Activated T-helper 1 cell treated with anti-CD3 and anti-CD28 coated beads, Interleukin-12 subunit alpha, Interleukin-12 subunit beta, Interleukin-2, Interleukin-4 antibody, amounts not matched to agents 30 ng/mL and 10 ng/mL and 1 ng/mL, durations not matched to agents 14 hours and 24 hours and 36 hours (primary cell): ENCODE results near the gene KLLN. TPM values are rescaled to one million over a fixed set of nuclear protein-coding genes. Genes with fewer than 3 reads are reported as not detected.

ENCODE experiments used
- DNase-seq: peaks from one replicate; pipeline ENCODE4 v3.0.0; 2021; ENCODE audit warnings: low spot score
- H3K27ac Mint-ChIP-seq: one replicate; pipeline ENCODE4 v1.8.0; 2021; ENCODE audit warnings: mild to moderate bottlenecking, mixed read lengths
- H3K27me3 Mint-ChIP-seq: one replicate; pipeline ENCODE4 v1.8.0; 2022; ENCODE audit warnings: mild to moderate bottlenecking, moderate library complexity, mixed read lengths; ENCODE audit not compliant: insufficient read depth
- H3K36me3 Mint-ChIP-seq: one replicate; pipeline ENCODE4 v1.8.0; 2021; ENCODE audit warnings: low read depth, mixed read lengths
- H3K4me1 Mint-ChIP-seq: one replicate; pipeline ENCODE4 v1.8.0; 2021; ENCODE audit warnings: low read depth, mixed read lengths
- H3K4me3 Mint-ChIP-seq: one replicate; pipeline ENCODE4 v1.8.0; 2021; ENCODE audit warnings: mild to moderate bottlenecking, moderate library complexity, mixed read lengths
- H3K9me3 Mint-ChIP-seq: one replicate; pipeline ENCODE4 v1.8.0; 2021; ENCODE audit warnings: mixed read lengths
- intact Hi-C: fragments of 100-400 bp; cut with micrococcal nuclease; formaldehyde crosslinking; loops from one replicate; pipeline ENCODE4 v1.15.1; 2024
- total RNA-seq: library from RNA; stranded (reverse); gene quantifications from 2 replicates; pipeline ENCODE4 v1.2.3, GENCODE V29; 2022

Gene KLLN
- total RNA-seq, 1 donor from 2014 or later: 0.78 TPM

DNA sequence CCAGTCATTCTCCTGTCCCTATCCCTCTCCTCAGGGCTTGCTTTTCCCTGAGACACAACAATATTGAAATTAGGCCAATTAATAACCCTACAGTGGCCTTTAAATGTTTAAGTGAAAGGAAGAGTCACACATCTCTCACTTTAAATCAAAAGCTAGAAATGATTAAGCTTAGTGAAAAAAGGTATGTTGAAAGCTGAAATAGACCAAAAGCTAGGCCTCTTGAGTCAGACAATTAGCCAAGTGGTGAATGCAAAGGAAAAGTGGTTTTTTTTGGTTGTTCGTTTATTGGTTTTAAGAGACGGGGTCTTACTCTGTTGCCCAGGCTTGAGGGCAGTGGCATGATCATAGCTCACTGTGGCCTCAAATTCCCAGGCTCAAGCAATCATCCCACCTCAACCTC is 35.7 kb downstream of the KLLN start:
- Mint-ChIP-seq H3K27ac (no peak overlapping the region), H3K36me3 (no peaks in the 10 kb centered on the region), H3K9me3 (no peaks in the 10 kb centered on the region), H3K4me3 (no peak overlapping the region), H3K27me3 (no peaks in the 10 kb centered on the region), H3K4me1 (peaks cover 18% of the 10 kb centered on the region)
- no peak for DNase-seq
- intact Hi-C loops: no loop called here

DNA sequence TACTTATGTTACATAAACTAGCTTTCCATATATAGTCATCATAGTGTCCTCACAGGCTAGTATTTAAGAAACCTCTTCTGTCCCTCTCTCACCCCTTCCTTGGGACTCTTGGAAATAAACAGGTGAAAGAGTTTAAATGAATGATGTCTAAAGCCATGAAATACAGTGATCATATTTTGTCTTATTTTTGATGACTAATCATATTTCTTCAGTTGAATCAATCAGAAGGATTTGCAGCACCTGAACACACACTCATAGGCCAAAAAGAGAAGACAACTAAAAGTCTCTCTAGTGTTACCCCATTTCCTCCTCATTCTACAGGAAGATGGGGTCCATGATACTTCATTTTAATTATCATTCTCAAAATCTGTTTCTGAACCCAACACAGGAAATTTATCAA is 36.7 kb downstream of the KLLN start:
- intact Hi-C loops: no loop called here
- Mint-ChIP-seq H3K4me3 (no peak overlapping the region), H3K9me3 (no peaks in the 10 kb centered on the region), H3K27me3 (peaks cover 4% of the 10 kb centered on the region), H3K27ac (no peak overlapping the region), H3K36me3 (no peaks in the 10 kb centered on the region), H3K4me1 (peaks cover 18% of the 10 kb centered on the region)
- no peak for DNase-seq

DNA sequence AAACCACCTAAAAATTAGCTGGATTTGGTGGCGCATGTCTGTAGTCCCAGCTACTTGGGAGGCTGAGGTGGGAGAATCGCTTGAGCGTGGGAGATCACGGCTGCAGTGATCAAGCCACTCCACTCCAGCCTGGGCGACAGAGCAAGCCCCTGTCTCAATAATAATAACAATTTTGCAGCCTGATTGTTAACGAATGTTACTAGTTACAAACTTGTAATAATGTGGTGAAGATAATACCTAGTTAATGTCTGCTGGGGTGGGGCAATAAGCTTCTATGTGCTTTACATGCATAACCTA is 44.1 kb downstream of the KLLN start:
- intact Hi-C loops: no loop called here
- DNase-seq: no peak
- Mint-ChIP-seq H3K4me3 (peak overlapping the region; percentile 43), H3K27me3 (peaks cover 4% of the 10 kb centered on the region), H3K27ac (no peak overlapping the region), H3K36me3 (peaks cover 10% of the 10 kb centered on the region), H3K9me3 (no peaks in the 10 kb centered on the region), H3K4me1 (peaks cover 39% of the 10 kb centered on the region)

DNA sequence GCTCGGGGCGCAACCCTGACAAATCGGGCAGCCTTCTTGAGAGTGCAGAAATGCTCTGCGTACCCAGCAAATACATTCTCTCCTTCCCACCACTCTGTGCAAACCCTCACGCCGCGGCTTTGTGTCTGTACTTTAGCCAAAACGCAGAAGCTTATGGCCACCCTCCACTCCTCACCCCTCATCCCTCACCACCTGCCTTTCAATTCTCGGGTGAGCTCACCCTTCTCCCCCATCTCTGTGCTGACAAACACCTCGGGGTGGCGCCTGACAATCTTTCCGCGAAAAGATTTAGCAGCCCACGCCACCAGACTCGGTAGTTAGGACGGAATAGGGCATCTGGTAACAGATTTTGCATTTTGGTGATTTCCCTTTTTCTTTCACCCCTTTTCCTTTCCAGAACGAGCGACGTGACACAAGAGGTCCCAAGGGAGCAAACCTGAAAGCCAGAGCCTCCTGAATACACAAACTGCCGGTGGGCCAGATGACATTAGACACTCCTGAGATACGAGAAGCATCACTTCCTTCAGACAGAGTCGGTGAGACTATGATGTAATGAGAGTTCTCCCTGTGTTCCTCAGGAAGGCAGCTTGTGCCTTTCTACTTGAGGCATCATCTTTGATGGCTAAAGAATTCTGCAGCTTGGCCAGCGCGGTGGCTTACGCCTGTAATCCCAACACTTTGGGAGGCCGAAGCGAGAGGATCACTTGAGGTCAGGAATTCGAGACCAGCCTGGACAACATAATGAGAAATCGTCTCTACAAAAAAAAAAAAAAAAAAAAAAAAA is 44.6 kb downstream of the KLLN start:
- Mint-ChIP-seq H3K9me3 (no peaks in the 10 kb centered on the region), H3K36me3 (peaks cover 10% of the 10 kb centered on the region), H3K27ac (peak overlapping the region; percentile 98), H3K4me1 (peaks cover 40% of the 10 kb centered on the region), H3K27me3 (peaks cover 4% of the 10 kb centered on the region), H3K4me3 (peak overlapping the region; percentile 93)
- intact Hi-C loops: loop anchor here (1.0 kb wide), 3 partner anchors 44 to 735 kb away; partner anchors contain the start of gene MINPP1
- DNase-seq: peak; percentile 50

DNA sequence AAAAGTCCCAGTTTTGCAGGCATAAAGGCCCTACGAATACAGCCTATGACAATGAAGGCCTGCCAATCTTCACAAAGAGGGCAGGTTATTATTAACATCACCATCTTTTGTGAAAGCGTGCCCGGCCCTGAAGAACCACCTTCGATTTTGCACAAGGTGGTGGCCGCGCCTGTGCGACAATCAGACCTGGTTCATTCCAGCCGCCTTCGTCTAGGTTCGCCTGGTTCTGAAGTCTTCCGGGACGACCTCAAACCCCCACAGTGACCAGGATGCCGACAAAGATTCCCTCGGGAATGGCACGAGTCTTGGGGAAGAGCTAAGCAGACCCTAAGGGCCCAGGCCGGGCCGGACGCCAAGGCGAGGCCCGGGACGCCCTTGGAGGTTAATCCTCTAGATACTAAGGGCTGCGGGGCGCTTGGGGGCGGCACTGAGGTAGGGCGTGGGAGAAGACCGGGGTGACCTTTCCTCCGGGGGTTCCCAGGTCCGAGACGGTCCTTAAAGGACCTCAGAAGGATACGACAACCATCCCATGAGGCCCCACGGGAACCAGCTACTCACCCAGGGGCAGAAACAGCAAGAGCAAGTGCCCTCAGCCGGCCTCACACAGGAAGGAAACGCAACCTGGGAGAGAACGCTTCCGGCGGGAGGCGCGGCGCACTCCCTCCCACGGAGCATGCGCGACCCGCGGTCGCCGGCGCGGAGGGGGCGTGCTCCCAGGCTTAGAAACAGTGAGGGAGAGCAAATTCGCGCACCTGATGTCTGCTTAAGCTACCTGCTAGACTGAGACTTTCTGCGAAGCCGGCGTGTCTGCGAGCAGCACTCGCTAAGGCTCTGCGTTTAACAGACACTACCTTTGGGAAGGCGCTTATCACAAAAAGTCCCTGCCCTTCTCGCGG is 45.5 kb downstream of the KLLN start, which contains the start of gene ATAD1:
TSS of gene ATAD1 (minus strand) at position 618 of the 896 bp plus-strand sequence. CDS start 3,627 bp downstream, outside the sequence.
- peak; percentile 88 for DNase-seq
- H3K36me3 Mint-ChIP-seq: peaks cover 10% of the 10 kb centered on the region
- peak within 1 kb of the TSS; percentile 98 for H3K27ac Mint-ChIP-seq
- peak within 1 kb of the TSS; percentile 93 for H3K4me3 Mint-ChIP-seq
- H3K9me3 Mint-ChIP-seq: no peaks in the 10 kb centered on the region
- H3K4me1 Mint-ChIP-seq: peaks cover 40% of the 10 kb centered on the region
- H3K27me3 Mint-ChIP-seq: peaks cover 4% of the 10 kb centered on the region
- intact Hi-C loops: loop anchor here (1.0 kb wide), 3 partner anchors 44 to 735 kb away; partner anchors contain the start of gene MINPP1

DNA sequence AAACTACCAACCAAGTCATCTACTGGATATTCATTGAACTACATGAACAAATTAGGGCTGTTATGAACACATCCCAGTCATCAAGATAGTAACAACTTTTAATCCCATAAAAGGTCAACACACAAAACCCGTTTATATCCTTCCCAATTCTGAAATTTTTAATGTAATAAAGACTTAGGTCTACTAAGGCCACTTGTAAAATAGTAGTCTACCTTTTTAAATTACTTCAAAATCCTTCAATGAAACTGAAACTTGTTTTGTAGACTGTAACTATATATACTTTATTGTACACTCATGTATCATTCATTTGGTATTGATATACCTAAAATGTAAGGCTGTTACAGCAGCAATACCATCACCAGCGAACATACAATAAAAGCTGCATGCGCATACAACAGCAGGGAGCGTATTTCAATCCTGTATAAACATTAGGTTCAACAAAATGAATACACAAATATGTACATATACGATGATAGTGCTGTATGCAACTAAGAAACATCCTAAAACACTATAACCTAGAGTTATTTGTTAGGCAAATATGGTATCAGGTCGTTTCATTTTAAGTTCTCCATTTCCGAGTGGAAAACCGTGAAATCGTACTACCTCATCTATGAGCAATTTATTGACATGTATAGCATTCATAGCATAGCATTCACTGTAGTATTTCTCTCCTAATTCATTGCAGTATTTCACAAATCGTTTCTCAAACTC is 46.3 kb downstream of the KLLN start:
- H3K9me3 Mint-ChIP-seq: no peaks in the 10 kb centered on the region
- H3K27ac Mint-ChIP-seq: peak overlapping the region; percentile 98
- H3K4me3 Mint-ChIP-seq: peak overlapping the region; percentile 93
- peaks cover 40% of the 10 kb centered on the region for H3K4me1 Mint-ChIP-seq
- intact Hi-C loops: no loop called here
- peaks cover 12% of the 10 kb centered on the region for H3K36me3 Mint-ChIP-seq
- DNase-seq: no peak
- H3K27me3 Mint-ChIP-seq: no peaks in the 10 kb centered on the region

DNA sequence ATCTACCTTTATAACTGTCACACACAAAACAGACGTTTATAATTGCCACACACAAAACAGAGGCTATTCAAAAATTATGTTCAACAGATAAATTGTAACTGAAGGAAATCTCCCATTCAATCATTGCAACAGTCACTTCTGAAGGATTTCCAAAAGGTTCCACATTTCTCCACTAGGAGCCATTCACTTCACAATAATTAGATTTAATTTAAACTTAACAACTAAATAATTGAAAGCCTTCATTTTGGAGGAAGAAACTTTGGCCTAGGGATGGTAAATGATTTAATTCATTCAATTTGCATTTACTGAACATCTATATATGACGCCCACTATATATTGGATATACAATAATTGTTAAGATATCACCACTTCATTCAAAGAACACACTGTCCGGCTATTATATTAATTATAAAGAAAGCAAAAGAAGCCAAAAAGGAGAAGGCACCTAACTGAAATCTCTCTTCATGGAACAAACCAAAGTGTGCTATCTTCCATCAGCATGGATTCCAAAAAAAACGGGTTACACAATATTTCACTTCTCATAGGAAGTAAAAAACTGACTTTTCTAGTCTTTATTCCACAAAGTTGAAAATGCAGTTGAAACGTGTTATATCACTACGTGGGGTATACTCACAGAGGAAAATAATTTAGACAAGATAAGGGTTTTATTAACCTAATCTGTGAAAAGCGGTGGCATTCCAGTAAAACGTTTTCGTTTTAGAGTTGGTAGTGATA is 47.0 kb downstream of the KLLN start:
- H3K36me3 Mint-ChIP-seq: peaks cover 19% of the 10 kb centered on the region
- H3K9me3 Mint-ChIP-seq: no peaks in the 10 kb centered on the region
- H3K27me3 Mint-ChIP-seq: no peaks in the 10 kb centered on the region
- no peak overlapping the region for H3K27ac Mint-ChIP-seq
- H3K4me3 Mint-ChIP-seq: peak overlapping the region; percentile 93
- no peak for DNase-seq
- intact Hi-C loops: no loop called here
- H3K4me1 Mint-ChIP-seq: peaks cover 44% of the 10 kb centered on the region

Other genes starting within 250 kb of the KLLN start
- gene PAPSS2, start 203.7 kb downstream of the KLLN start, total RNA-seq: 0.07 and 0.21 TPM in 2 replicates
- 50.1 and 53.0 TPM in 2 replicates for gene ATAD1, start 45.3 kb downstream of the KLLN start, total RNA-seq
- gene PTEN, start 92 bp upstream of the KLLN start, total RNA-seq: 56.9 and 67.6 TPM in 2 replicates